Fibroblast of skin of scalp (primary cell): ENCODE data around the gene IGSF8.

Experiments used
- DNase-seq: peaks from one replicate; pipeline ENCODE4 v3.0.0-alpha.2; 2013

IGSF8 gene

GRCh38 chr1:160085686-160086455, 12.5 kb downstream of the IGSF8 start:
- DNase-seq = peak; percentile 69

GRCh38 chr1:160084771-160085321, 13.6 kb downstream of the IGSF8 start:
- DNase-seq = no peak

GRCh38 chr1:160083968-160084770, 14.2 kb downstream of the IGSF8 start:
- no peak for DNase-seq

GRCh38 chr1:160082926-160083325, 15.5 kb downstream of the IGSF8 start:
- no peak for DNase-seq

- no peak for DNase-seq
Measured at GRCh38 chr1:160082487-160082886, 15.9 kb downstream of the IGSF8 start.

GRCh38 chr1:160081261-160081936, 17.0 kb downstream of the IGSF8 start, which contains the start of gene KCNJ9:
TSS of gene KCNJ9 (plus strand) at chr1:160081538. CDS start at chr1:160084031, 2,493 bp downstream.
- peak; percentile 85 for DNase-seq

GRCh38 chr1:160080381-160081100, 17.9 kb downstream of the IGSF8 start:
- no peak for DNase-seq

GRCh38 chr1:160079448-160079847, 19.0 kb downstream of the IGSF8 start:
- DNase-seq = no peak

- DNase-seq = peak; percentile 31
Measured at GRCh38 chr1:160078512-160079195, 19.8 kb downstream of the IGSF8 start.

GRCh38 chr1:160077486-160077885, 20.9 kb downstream of the IGSF8 start:
- DNase-seq = no peak

GRCh38 chr1:160076295-160076694, 22.1 kb downstream of the IGSF8 start:
- DNase-seq = peak; percentile 37

- no peak for DNase-seq
Measured at GRCh38 chr1:160075836-160076235, 22.6 kb downstream of the IGSF8 start.

- DNase-seq = no peak
Measured at GRCh38 chr1:160074865-160075264, 23.6 kb downstream of the IGSF8 start.

GRCh38 chr1:160071289-160071688, 27.1 kb downstream of the IGSF8 start:
- no peak for DNase-seq

- peak; percentile 63 for DNase-seq
Measured at GRCh38 chr1:160070243-160071163, 27.9 kb downstream of the IGSF8 start.

GRCh38 chr1:160069460-160070231, 28.8 kb downstream of the IGSF8 start, which contains the start of gene KCNJ10:
TSS of gene KCNJ10 (minus strand) at chr1:160070160. CDS start at chr1:160042532, 27,628 bp downstream.
- DNase-seq = no peak

- no peak for DNase-seq
Measured at GRCh38 chr1:160068225-160068624, 30.2 kb downstream of the IGSF8 start.

- DNase-seq = no peak
Measured at GRCh38 chr1:160066829-160067745, 31.3 kb downstream of the IGSF8 start.
